DND-41 (cell line): ENCODE data around the gene PCDHB16.
"Not testable (repeated sequence)": the region's sequence is repeated elsewhere in the genome, so short reads cannot be mapped to it uniquely, and the experiment has no call there.

Source experiments
- ATAC-seq: fragments of 200-7000 bp; cut with Tn5 transposase; 3 replicates; pipeline ENCODE4 v1.9.1; 2021; ENCODE audit warnings: low read depth; ENCODE audit not compliant: insufficient read depth
- DNase-seq: peaks from one replicate; pipeline ENCODE4 v3.0.0-alpha.2; 2020
- H2AFZ ChIP-seq: 2 replicates; pipeline ENCODE4 v1.6.0; 2012; ENCODE audit warnings: low read depth, low read length
- H3K27ac ChIP-seq: 2 replicates; pipeline ENCODE4 v1.5.1; 2012; ENCODE audit warnings: low read length, inconsistent platforms
- H3K27me3 ChIP-seq: fragments of 200-600 bp; sonication (generic); 2 replicates; pipeline ENCODE4 v1.6.0; 2012; ENCODE audit warnings: low read length, mild to moderate bottlenecking, inconsistent platforms; ENCODE audit not compliant: insufficient read depth, poor library complexity
- H3K36me3 ChIP-seq: 2 replicates; pipeline ENCODE4 v1.5.1; 2012; ENCODE audit warnings: low read length, inconsistent platforms; ENCODE audit not compliant: insufficient read depth
- H3K4me1 ChIP-seq: 2 replicates; pipeline ENCODE4 v1.5.1; 2012; ENCODE audit warnings: mild to moderate bottlenecking, low read length; ENCODE audit not compliant: insufficient read depth
- H3K4me2 ChIP-seq: 2 replicates; pipeline ENCODE4 v1.6.0; 2012; ENCODE audit warnings: mild to moderate bottlenecking, moderate library complexity, low read length, inconsistent platforms; ENCODE audit not compliant: insufficient read depth
- H3K4me3 ChIP-seq, 2 experiments: fragments of 200-600 bp in 1 of 2; shearing (Covaris generic) in 1 of 2; 2 replicates each; pipeline ENCODE4 v1.5.1; 2012 to 2016; ENCODE audit warnings: inconsistent platforms in 2 of 2, low read length in 2 of 2, mild to moderate bottlenecking in 2 of 2, low read depth in 1 of 2, moderate library complexity in 1 of 2
- H3K79me2 ChIP-seq: 2 replicates; pipeline ENCODE4 v1.6.0; 2012; ENCODE audit warnings: low read length, inconsistent platforms; ENCODE audit not compliant: insufficient read depth
- H3K9ac ChIP-seq: 2 replicates; pipeline ENCODE4 v1.6.0; 2012; ENCODE audit warnings: low read depth, mild to moderate bottlenecking, inconsistent platforms, low read length, moderate library complexity
- H3K9me3 ChIP-seq: 2 replicates; pipeline ENCODE4 v1.5.1; 2012; ENCODE audit warnings: low read length, moderate library complexity, mild to moderate bottlenecking, inconsistent platforms; ENCODE audit not compliant: insufficient read depth, severe bottlenecking
- H4K20me1 ChIP-seq: 2 replicates; pipeline ENCODE4 v1.6.0; 2012; ENCODE audit warnings: low read length; ENCODE audit not compliant: insufficient read depth
- CTCF ChIP-seq: IDR thresholded peaks from 2 replicates; pipeline ENCODE4 v1.5.1; 2012; ENCODE audit warnings: borderline replicate concordance, low read length, moderate library complexity, mild to moderate bottlenecking; ENCODE audit not compliant: poor library complexity, severe bottlenecking; ENCODE audit errors: extremely low read depth
- EZH2 ChIP-seq: IDR thresholded peaks from 3 replicates; pipeline ENCODE4 v1.6.1; 2012; ENCODE audit warnings: borderline replicate concordance, low read depth, mild to moderate bottlenecking, moderate library complexity, low read length, inconsistent platforms; ENCODE audit not compliant: severe bottlenecking

PCDHB16 gene

GRCh38 chr5:141208478-141208877 is 26.3 kb downstream of the PCDHB16 start, which contains the start of gene PCDHB12:
Gene PCDHB12 (plus strand): TSS chr5:141208719. CDS start chr5:141208908, 189 bp downstream.
- H3K9me3 ChIP-seq, result no peaks in the 10 kb centered on the region
- no peak for DNase-seq
- H3K9ac ChIP-seq, result no peak within 1 kb of the TSS
- H3K4me1 ChIP-seq, result no peaks in the 10 kb centered on the region
- no peak within 1 kb of the TSS for H2AFZ ChIP-seq
- peaks cover 11% of the 10 kb centered on the region for H3K27me3 ChIP-seq
- H3K27ac ChIP-seq, result no peak within 1 kb of the TSS
- TF ChIP-seq EZH2, result no peak
- TF ChIP-seq CTCF, result peak; percentile 40
- no peak for ATAC-seq
- H3K4me3 ChIP-seq, result no peak within 1 kb of the TSS
- no peaks in the 10 kb centered on the region for H4K20me1 ChIP-seq
- H3K36me3 ChIP-seq, result no peaks in the 10 kb centered on the region
- H3K79me2 ChIP-seq, result no peaks in the 10 kb centered on the region
- no peak within 1 kb of the TSS for H3K4me2 ChIP-seq

- not testable (repeated sequence) for H4K20me1 ChIP-seq, H3K4me3 ChIP-seq, H3K79me2 ChIP-seq, H3K4me1 ChIP-seq, H3K36me3 ChIP-seq, H3K4me2 ChIP-seq, ATAC-seq, H2AFZ ChIP-seq, H3K9me3 ChIP-seq, DNase-seq, H3K27ac ChIP-seq, H3K9ac ChIP-seq
- H3K27me3 ChIP-seq, result peaks cover 11% of the 10 kb centered on the region
Observed at GRCh38 chr5:141210281-141210680, 28.1 kb downstream of the PCDHB16 start.

DNA sequence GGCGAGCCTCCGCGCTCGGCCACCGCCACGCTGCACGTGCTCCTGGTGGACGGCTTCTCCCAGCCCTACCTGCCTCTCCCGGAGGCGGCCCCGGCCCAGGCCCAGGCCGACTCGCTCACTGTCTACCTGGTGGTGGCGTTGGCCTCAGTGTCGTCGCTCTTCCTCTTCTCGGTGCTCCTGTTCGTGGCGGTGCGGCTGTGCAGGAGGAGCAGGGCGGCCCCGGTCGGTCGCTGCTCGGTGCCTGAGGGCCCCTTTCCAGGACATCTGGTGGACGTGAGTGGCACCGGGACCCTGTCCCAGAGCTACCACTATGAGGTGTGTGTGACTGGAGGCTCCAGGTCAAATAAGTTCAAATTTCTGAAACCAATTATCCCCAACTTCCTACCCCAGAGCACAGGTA is 28.7 kb downstream of the PCDHB16 start:
- not testable (repeated sequence) for H3K79me2 ChIP-seq, H3K4me2 ChIP-seq, H4K20me1 ChIP-seq, DNase-seq, H2AFZ ChIP-seq, H3K36me3 ChIP-seq, H3K4me3 ChIP-seq, H3K9me3 ChIP-seq, H3K9ac ChIP-seq, H3K4me1 ChIP-seq, ATAC-seq, H3K27ac ChIP-seq
- peaks cover 11% of the 10 kb centered on the region for H3K27me3 ChIP-seq

DNA sequence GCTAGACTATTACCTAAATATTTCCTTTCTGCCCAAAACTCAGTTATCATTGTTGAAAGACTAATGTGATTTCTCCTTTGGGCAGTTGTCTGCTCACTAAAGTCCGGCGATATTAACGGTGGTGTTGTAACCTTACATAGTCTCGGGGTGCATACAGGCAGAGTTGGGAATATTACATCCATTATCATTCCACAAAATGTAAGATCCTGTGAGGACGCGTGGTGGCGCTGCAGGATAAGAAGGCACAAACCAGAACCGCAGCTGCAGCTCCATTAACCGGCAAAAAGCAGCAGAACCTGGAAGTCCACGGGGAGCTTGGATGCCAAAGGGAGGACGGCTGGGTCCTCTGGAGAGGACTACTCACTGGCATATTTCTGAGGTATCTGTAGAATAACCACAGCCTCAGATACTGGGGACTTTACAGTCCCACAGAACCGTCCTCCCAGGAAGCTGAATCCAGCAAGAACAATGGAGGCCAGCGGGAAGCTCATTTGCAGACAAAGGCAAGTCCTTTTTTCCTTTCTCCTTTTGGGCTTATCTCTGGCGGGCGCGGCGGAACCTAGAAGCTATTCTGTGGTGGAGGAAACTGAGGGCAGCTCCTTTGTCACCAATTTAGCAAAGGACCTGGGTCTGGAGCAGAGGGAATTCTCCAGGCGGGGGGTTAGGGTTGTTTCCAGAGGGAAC is 31.6 kb downstream of the PCDHB16 start, which contains the start of gene PCDHB13:
Gene PCDHB13 (plus strand): TSS at position 264 of the 684 bp plus-strand sequence. CDS start 205 bp downstream, at position 469.
- not testable (repeated sequence) for H4K20me1 ChIP-seq, H2AFZ ChIP-seq, H3K9me3 ChIP-seq, H3K27ac ChIP-seq, H3K4me2 ChIP-seq, H3K4me3 ChIP-seq, H3K79me2 ChIP-seq, H3K4me1 ChIP-seq, H3K36me3 ChIP-seq, H3K9ac ChIP-seq, H3K27me3 ChIP-seq
- TF ChIP-seq CTCF, result peak; percentile 61
- DNase-seq (peak; percentile 54), ATAC-seq (peak; percentile 73)

- not testable (repeated sequence) for H3K27me3 ChIP-seq, H3K4me1 ChIP-seq, H3K9ac ChIP-seq, ATAC-seq, H3K27ac ChIP-seq, H3K4me2 ChIP-seq, H4K20me1 ChIP-seq, H3K36me3 ChIP-seq, H3K9me3 ChIP-seq, H2AFZ ChIP-seq, H3K79me2 ChIP-seq, DNase-seq, H3K4me3 ChIP-seq
Observed at GRCh38 chr5:141214583-141214982, 32.4 kb downstream of the PCDHB16 start.

DNA sequence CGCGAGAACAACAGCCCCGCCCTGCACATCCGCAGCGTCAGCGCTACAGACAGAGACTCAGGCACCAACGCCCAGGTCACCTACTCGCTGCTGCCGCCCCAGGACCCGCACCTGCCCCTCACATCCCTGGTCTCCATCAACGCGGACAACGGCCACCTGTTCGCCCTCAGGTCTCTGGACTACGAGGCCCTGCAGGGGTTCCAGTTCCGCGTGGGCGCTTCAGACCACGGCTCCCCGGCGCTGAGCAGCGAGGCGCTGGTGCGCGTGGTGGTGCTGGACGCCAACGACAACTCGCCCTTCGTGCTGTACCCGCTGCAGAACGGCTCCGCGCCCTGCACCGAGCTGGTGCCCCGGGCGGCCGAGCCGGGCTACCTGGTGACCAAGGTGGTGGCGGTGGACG is 33.3 kb downstream of the PCDHB16 start:
- not testable (repeated sequence) for H3K27me3 ChIP-seq, H3K27ac ChIP-seq, H3K4me2 ChIP-seq, H4K20me1 ChIP-seq, H3K9ac ChIP-seq, H3K79me2 ChIP-seq, H3K4me3 ChIP-seq, H3K4me1 ChIP-seq, H3K36me3 ChIP-seq, H2AFZ ChIP-seq, DNase-seq, ATAC-seq, H3K9me3 ChIP-seq

DNA sequence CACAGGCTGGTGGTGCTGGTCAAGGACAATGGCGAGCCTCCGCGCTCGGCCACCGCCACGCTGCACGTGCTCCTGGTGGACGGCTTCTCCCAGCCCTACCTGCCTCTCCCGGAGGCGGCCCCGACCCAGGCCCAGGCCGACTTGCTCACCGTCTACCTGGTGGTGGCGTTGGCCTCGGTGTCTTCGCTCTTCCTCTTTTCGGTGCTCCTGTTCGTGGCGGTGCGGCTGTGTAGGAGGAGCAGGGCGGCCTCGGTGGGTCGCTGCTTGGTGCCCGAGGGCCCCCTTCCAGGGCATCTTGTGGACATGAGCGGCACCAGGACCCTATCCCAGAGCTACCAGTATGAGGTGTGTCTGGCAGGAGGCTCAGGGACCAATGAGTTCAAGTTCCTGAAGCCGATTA is 33.8 kb downstream of the PCDHB16 start:
- not testable (repeated sequence) for H3K27me3 ChIP-seq, H3K4me1 ChIP-seq, H3K4me3 ChIP-seq, H2AFZ ChIP-seq, H3K9me3 ChIP-seq, H3K9ac ChIP-seq, H3K4me2 ChIP-seq, ATAC-seq, H3K27ac ChIP-seq, H4K20me1 ChIP-seq, DNase-seq, H3K36me3 ChIP-seq, H3K79me2 ChIP-seq
